Measurements from ENCODE around the gene FTCD. TPM values are rescaled to one million over a fixed set of nuclear protein-coding genes. Genes with fewer than 3 reads are reported as not detected.
"Not testable (repeated sequence)": the region's sequence is repeated elsewhere in the genome, so short reads cannot be mapped to it uniquely, and the experiment has no call there.

FTCD gene
- polyA plus RNA-seq, 1 experiment, result not detected

DNA sequence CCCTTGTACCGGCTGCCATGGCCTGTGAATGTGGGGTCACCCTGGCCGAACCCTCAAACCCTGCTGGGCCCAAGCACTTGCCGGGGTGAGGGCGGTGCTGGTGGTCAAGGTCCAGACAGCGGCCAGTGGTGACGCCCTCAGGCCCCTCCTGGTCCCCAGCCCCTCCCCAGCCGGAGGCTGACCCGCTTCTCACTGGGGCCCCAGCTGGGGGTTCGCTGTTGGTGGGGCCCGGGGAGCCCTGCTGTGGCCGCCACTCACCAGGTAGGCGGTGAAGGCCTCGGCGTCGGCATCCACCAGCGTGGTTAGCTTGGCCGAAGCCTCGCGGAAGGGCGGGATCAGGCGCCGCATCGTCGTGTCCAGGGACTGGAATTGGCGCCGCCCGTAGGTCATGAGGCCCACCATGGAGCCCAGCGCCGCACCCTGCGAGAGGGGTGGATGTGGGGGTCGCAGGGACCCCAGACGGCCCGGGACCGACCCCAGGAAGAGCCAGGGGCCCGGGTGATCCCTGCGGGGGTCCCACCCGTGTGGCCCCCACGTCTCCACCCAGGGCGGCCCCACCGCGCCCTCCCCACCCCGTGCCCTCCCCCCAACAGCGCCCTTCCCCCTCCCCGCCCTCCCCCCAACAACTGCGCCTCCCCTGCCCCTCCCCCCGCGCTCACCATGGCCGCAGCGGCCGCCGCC is 10.1 kb downstream of the FTCD start:
- POLR2A ChIA-PET, result no interaction called here
- CTCF ChIA-PET, result no interaction called here
- TF ChIP-seq, protein P1, sequence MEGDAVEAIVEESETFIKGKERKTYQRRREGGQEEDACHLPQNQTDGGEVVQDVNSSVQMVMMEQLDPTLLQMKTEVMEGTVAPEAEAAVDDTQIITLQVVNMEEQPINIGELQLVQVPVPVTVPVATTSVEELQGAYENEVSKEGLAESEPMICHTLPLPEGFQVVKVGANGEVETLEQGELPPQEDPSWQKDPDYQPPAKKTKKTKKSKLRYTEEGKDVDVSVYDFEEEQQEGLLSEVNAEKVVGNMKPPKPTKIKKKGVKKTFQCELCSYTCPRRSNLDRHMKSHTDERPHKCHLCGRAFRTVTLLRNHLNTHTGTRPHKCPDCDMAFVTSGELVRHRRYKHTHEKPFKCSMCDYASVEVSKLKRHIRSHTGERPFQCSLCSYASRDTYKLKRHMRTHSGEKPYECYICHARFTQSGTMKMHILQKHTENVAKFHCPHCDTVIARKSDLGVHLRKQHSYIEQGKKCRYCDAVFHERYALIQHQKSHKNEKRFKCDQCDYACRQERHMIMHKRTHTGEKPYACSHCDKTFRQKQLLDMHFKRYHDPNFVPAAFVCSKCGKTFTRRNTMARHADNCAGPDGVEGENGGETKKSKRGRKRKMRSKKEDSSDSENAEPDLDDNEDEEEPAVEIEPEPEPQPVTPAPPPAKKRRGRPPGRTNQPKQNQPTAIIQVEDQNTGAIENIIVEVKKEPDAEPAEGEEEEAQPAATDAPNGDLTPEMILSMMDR (IDR thresholded peaks at IDR 0.05; ENCODE audit: low read depth, low read length), result no peak
- DNase-seq (ENCODE audit: low read depth, low spot score), result no peak
- Histone ChIP-seq H3K4me3 (ENCODE audit: low read depth, low read length) (no peak overlapping the region), H3K27me3 (ENCODE audit: control insufficient read depth, insufficient read depth, low read length) (no peaks in the 10 kb centered on the region), H3K27ac (ENCODE audit: low read depth, low read length) (no peak overlapping the region), H3K9me3 (ENCODE audit: control insufficient read depth, insufficient read depth, low read length) (peaks cover 14% of the 10 kb centered on the region)

DNA sequence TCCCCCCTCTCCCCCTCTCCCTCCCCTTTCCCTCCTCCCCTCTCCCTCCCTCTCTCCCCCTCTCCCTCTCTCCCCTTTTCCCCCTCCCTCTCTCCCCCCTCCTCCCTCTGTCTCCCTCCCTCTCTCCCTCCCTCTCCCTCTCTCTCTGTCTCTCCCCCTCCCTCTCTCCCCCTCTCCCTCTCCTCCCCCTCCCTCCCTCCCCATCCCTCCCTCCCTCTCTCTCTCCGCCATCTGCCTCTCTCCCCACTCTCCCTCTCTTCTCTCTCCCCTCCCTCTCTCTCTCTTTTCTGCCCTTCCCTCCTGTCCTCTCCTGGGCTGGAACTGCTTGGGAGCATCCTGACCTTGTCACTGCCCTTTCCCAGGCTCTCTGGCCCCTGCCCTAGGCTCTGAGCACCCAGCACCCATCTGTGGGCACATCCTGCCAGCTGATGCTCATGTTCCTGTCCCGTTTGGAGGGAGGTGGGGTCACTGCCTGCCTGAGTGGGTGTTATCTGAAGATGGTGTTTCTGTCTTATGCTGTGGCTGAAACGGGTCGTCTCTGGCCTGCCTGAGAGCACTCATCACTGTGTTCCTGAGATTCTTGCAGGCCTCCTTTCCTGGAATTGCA is 10.8 kb downstream of the FTCD start:
- Histone ChIP-seq H3K9me3 (ENCODE audit: control insufficient read depth, insufficient read depth, low read length) (peaks cover 14% of the 10 kb centered on the region), H3K4me3 (ENCODE audit: low read depth, low read length) (no peak overlapping the region), H3K27ac (ENCODE audit: low read depth, low read length) (no peak overlapping the region), H3K27me3 (ENCODE audit: control insufficient read depth, insufficient read depth, low read length) (peaks cover 3% of the 10 kb centered on the region)
- DNase-seq (ENCODE audit: low read depth, low spot score), result no peak
- ChIA-PET CTCF (interaction anchor here (0.6 to 2.9 kb wide), 10 partner anchors 9 to 495 kb away, joined by 3 to 31 read pairs (median 5); a partner anchor contains a TSS), POLR2A (no interaction called here)
- TF ChIP-seq, protein P1 (IDR thresholded peaks at IDR 0.05; ENCODE audit: low read depth, low read length), result no peak

DNA sequence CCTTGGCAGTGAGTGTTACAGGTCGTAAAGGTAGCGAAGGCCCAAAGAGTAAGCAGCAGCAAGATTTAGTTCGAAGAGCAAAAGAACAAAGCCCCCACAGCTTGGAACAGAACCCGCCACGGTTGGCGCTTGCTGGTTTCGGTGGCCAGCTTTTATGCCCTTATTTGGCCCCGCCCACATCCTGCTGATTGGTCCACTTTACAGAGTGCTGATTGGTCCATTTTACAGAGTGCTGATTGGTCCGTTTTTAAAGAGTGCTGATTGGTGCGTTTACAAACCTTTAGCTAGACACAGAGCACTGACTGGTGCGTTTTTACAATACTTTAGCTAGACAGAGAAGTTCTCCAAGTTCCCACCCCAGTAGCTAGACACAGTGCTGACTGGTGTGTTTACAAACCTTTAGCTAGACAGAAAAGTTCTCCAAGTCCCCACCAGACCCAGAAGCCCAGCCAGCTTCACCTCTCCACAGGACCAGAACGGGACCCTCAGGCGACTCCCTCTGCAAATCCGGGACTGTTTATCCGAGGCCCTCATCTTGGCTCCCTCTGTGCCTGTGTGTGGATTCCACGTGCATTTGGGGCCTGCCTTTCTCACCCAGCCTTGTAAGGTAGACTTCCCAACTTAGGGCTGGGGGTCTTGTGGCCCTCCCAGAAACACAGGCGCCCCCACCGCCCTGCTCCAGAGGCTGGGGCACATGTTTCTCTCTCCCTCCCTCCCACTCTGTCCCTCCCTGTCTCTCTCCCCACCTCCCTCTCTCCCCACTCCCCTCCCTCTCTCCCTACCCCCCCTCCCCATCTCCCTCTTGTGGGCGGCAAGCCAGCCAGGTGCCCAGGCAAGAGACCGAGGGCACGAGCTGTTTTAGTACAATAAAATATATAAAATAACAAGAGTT is 12.6 kb downstream of the FTCD start:
- no peak overlapping the region for H3K27ac ChIP-seq (ENCODE audit: low read depth, low read length)
- H3K9me3 ChIP-seq (ENCODE audit: control insufficient read depth, insufficient read depth, low read length), result peaks cover 14% of the 10 kb centered on the region
- peaks cover 4% of the 10 kb centered on the region for H3K27me3 ChIP-seq (ENCODE audit: control insufficient read depth, insufficient read depth, low read length)
- CTCF ChIA-PET, result interaction anchor here (0.6 to 2.9 kb wide), 45 partner anchors 11 to 497 kb away, joined by 3 to 31 read pairs (median 3); a partner anchor contains a TSS
- TF ChIP-seq, protein P1 (IDR thresholded peaks at IDR 0.05; ENCODE audit: low read depth, low read length), result no peak
- no peak overlapping the region for H3K4me3 ChIP-seq (ENCODE audit: low read depth, low read length)
- no peak for DNase-seq (ENCODE audit: low read depth, low spot score)
- POLR2A ChIA-PET, result interaction anchor here (0.6 to 1.2 kb wide), 4 partner anchors 44 to 182 kb away, joined by 3 to 15 read pairs (median 4); no protein-coding TSS in a partner anchor

DNA sequence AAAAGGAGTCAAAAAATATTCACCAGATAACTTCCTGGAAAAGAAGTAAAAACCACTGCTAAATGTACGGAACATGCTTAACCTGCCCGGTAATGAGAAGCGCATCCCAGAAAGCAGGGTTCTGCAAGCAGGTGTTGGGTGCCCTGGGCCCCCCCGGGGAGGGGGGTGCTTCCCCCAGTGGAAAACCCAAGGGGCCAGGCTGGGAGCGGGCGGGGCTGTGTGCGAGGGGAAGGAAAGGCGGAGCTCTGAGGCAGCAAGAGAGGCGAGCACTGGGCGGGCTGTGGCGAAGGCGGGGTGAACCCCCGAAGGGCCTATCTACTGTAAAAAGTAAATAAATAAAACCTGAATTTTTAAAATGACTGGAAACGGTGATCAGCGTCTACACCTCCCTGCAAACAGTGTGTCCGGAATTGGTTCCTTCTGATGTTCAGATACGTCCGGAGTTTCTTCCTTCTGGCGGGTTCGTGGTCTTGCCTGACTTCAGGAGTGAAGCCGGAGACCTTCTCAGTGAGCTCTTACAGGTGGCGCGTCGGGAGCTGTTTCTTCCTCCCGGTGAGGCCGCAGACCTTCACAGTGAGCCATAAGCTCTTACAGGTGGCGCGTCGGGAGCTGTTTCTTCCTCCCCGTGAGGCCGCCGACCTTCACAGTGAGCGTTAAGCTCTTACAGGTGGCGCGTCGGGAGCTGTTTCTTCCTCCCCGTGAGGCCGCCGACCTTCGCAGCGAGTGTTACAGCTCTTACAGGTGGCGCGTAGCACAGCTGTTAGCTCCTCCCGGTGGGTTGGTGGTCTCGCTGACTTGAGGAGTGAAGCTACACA is 13.4 kb downstream of the FTCD start:
- ChIA-PET CTCF (interaction anchor here (1.2 to 2.9 kb wide), 7 partner anchors 11 to 181 kb away, joined by 3 to 31 read pairs (median 5); no protein-coding TSS in a partner anchor), POLR2A (interaction anchor here (0.9 kb wide), 1 partner anchor 168 kb away, joined by 3 read pairs; no protein-coding TSS in a partner anchor)
- Histone ChIP-seq H3K4me3 (ENCODE audit: low read depth, low read length) (no peak overlapping the region), H3K27ac (ENCODE audit: low read depth, low read length) (no peak overlapping the region), H3K9me3 (ENCODE audit: control insufficient read depth, insufficient read depth, low read length) (peaks cover 14% of the 10 kb centered on the region), H3K27me3 (ENCODE audit: control insufficient read depth, insufficient read depth, low read length) (peaks cover 5% of the 10 kb centered on the region)
- no peak for DNase-seq (ENCODE audit: low read depth, low spot score)
- TF ChIP-seq, protein P1 (IDR thresholded peaks at IDR 0.05; ENCODE audit: low read depth, low read length), result no peak

DNA sequence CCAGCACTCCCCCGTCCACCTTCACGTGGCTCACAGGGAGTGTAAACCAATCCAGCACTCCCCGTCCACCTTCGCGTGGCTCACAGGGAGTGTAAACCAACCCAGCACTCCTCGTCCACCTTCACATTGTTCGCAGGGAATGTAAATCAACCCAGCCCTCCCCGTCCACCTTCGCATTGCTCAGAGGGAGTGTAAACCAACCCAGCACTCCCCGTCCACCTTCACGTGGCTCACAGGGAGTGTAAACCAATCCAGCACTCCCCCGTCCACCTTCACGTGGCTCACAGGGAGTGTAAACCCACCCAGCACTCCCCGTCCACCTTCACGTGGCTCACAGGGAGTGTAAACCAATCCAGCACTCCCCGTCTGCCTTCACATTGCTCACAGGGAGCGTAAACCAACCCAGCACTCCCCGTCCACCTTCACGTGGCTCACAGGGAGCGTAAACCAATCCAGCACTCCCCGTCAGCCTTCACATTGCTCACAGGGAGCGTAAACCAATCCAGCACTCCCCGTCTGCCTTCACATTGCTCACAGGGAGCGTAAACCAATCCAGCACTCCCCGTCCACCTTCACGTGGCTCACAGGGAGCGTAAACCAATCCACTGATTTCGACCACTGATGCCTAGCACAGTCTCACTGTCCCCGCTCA is 14.9 kb downstream of the FTCD start:
- H3K27ac ChIP-seq (ENCODE audit: low read depth, low read length); DNase-seq (ENCODE audit: low read depth, low spot score); POLR2A ChIA-PET; H3K4me3 ChIP-seq (ENCODE audit: low read depth, low read length); H3K27me3 ChIP-seq (ENCODE audit: control insufficient read depth, insufficient read depth, low read length): not testable (repeated sequence)
- peaks cover 14% of the 10 kb centered on the region for H3K9me3 ChIP-seq (ENCODE audit: control insufficient read depth, insufficient read depth, low read length)
- CTCF ChIA-PET, result interaction anchor here (1.2 kb wide), 1 partner anchor 168 kb away, joined by 4 read pairs; no protein-coding TSS in a partner anchor

Data from AG04450 (cell line).